Pancreas (tissue), 10 donors: ENCODE results near the gene SLC25A1. TPM values are rescaled to one million over a fixed set of nuclear protein-coding genes. Genes with fewer than 3 reads are reported as not detected.

Source experiments
- ATAC-seq, 4 donors: fragments of 200-7000 bp; cut with Tn5 transposase; one replicate each; pipeline versions ENCODE4 v1.8.0 to v1.9.1; 2020; ENCODE audit warnings: mild to moderate bottlenecking in 4 of 4, moderate library complexity in 4 of 4
- DNase-seq, 6 donors: peaks; one replicate each; pipeline ENCODE4 v3.0.0-alpha.2; 2020
- FAIRE-seq: peaks from 2 replicates; lab custom pipeline; 2012; peaks lifted over from hg19 to GRCh38; lab: Jason Lieb, UNC
- H3K27ac ChIP-seq, 4 donors: fragments of 200-600 bp; sonication (generic); 1 replicate in 3 of 4; 2 replicates in 1 of 4; pipeline versions ENCODE4 v1.5.0 to v1.8.0; 2020
- H3K27me3 ChIP-seq, 4 donors: fragments of 200-600 bp; one replicate each; pipeline ENCODE4 v1.8.0; 2021
- H3K36me3 ChIP-seq, 3 donors: fragments of 200-600 bp; sonication (generic) in 1 of 3; one replicate each; pipeline versions ENCODE4 v1.5.0 to v1.8.0; 2020 to 2021
- H3K4me1 ChIP-seq, 3 donors: fragments of 200-600 bp; one replicate each; pipeline ENCODE4 v1.8.0; 2021
- H3K4me3 ChIP-seq, 4 donors: fragments of 200-600 bp; sonication (generic) in 2 of 4; one replicate each; pipeline versions ENCODE4 v1.5.0 to v1.8.0; 2020 to 2021
- H3K9me3 ChIP-seq, 4 donors: fragments of 200-600 bp; one replicate each; pipeline ENCODE4 v1.8.0; 2021
- CTCF ChIP-seq, 4 donors: fragments of 200-600 bp; sonication (generic) in 3 of 4; IDR thresholded peaks; one replicate each; pipeline versions ENCODE4 v1.5.0 to v1.8.0; 2021; ENCODE audit warnings: antibody characterized with exemption in 4 of 4
- WGBS, 2 donors: extraction: QIAGEN DNeasy Blood & Tissue Kit; methylation state at CpG; one replicate each; pipeline ENCODE4 v1.1.7; 2013; 5-methylcytosine and 5-hydroxymethylcytosine counted together
- intact Hi-C, 3 donors: fragments of 100-400 bp; cut with DNase I; formaldehyde crosslinking; loops; one replicate each; pipeline versions ENCODE4 v1.11.1 to v1.14.2; 2022
- polyA plus RNA-seq, 2 donors: library from polyadenylated mRNA; stranded (reverse); fragments of 200-250 nt; gene quantifications; one replicate each; pipeline ENCODE4 v1.2.3, GENCODE V29; 2013
- total RNA-seq, 6 donors: library from RNA; stranded (reverse); fragmentation: NEBNext Ultra II Directional in 4 of 6; extraction: Animal tissue kit (Norgen Biotek cat#: 25700) in 4 of 6; gene quantifications; one replicate each; pipeline versions ENCODE4 v1.2.1 to v1.2.4, GENCODE V29; 2021 to 2023
- donor health status: healthy with polysubstance abuse.
- donor health status: DM: no; HTN: no; CAD: no; lungs with moderate emphysema.
- donor health status: DM: no; HTN: no; CAD: no.
- donor health status: control.
- donor health status: control.
- donor health status: Bipolar disorder and iron deficiency.
- donor health status: DM: yes; HTN: yes; CAD: no.
- donor health status: DM: no; HTN: no; CAD: no.
- donor health status: DM: no; HTN: no; CAD: no.
- donor health status: DM: yes; HTN: yes; CAD: no.

Gene SLC25A1
- total and polyA plus RNA-seq, 8 donors, result 29.3 to 43.9 (median 35.9) TPM

- ATAC-seq (no peak), DNase-seq (no peak), FAIRE-seq (no peak)
- peaks cover 0 to 4% (median 0%) of the 10 kb centered on the region in 3 donors for H3K36me3 ChIP-seq
- intact Hi-C loops, result loop anchor here in 1 of 3 donors (10.0 kb wide), 2 partner anchors 90 to 130 kb away; partner anchors contain the start of gene TSSK2
- no peak overlapping the region for H3K27ac ChIP-seq
- H3K27me3 ChIP-seq, result no peaks in the 10 kb centered on the region
- TF ChIP-seq CTCF (IDR thresholded peaks at IDR 0.05), result no peak
- H3K4me3 ChIP-seq, result no peak overlapping the region
- 87 to 93% methylated on average over 7 of the region's 7 CpGs for WGBS, 2 donors
- no peaks in the 10 kb centered on the region for H3K9me3 ChIP-seq
- no peaks in the 10 kb centered on the region for H3K4me1 ChIP-seq
Measured at GRCh38 chr22:19224985-19225384, 46.4 kb upstream of the SLC25A1 start.

GRCh38 chr22:19224557-19224956 is 46.0 kb upstream of the SLC25A1 start:
- FAIRE-seq (no peak), DNase-seq (no peak), ATAC-seq (no peak)
- intact Hi-C loops, result loop anchor here in 1 of 3 donors (10.0 kb wide), 2 partner anchors 90 to 130 kb away; partner anchors contain the start of gene TSSK2
- H3K4me1 ChIP-seq, result no peaks in the 10 kb centered on the region
- no peak for TF ChIP-seq CTCF (IDR thresholded peaks at IDR 0.05)
- no peaks in the 10 kb centered on the region for H3K27me3 ChIP-seq
- H3K9me3 ChIP-seq, result no peaks in the 10 kb centered on the region
- WGBS, 2 donors, result 71 to 86% methylated on average over 4 to 5 of the region's 5 CpGs
- H3K36me3 ChIP-seq, result peaks cover 0 to 4% (median 0%) of the 10 kb centered on the region in 3 donors
- no peak overlapping the region for H3K27ac ChIP-seq
- H3K4me3 ChIP-seq, result no peak overlapping the region

- intact Hi-C loops, result loop anchor here in 1 of 3 donors (10.0 kb wide), 2 partner anchors 89 to 131 kb away; partner anchors contain the start of gene TSSK2
- FAIRE-seq (no peak), DNase-seq (no peak), ATAC-seq (no peak)
- no peaks in the 10 kb centered on the region for H3K27me3 ChIP-seq
- peaks cover 0 to 4% (median 0%) of the 10 kb centered on the region in 3 donors for H3K36me3 ChIP-seq
- no peaks in the 10 kb centered on the region for H3K4me1 ChIP-seq
- WGBS, 2 donors, result 83 to 84% methylated on average over 6 of the region's 6 CpGs
- no peaks in the 10 kb centered on the region for H3K9me3 ChIP-seq
- TF ChIP-seq CTCF (IDR thresholded peaks at IDR 0.05), result no peak
- H3K27ac ChIP-seq, result no peak overlapping the region
- no peak overlapping the region for H3K4me3 ChIP-seq
Measured at GRCh38 chr22:19223617-19224016, 45.1 kb upstream of the SLC25A1 start.

- DNase-seq, result no peak
- Histone ChIP-seq H3K27ac (no peak overlapping the region), H3K36me3 (peaks cover 0 to 4% (median 0%) of the 10 kb centered on the region in 3 donors), H3K4me3 (no peak overlapping the region), H3K9me3 (no peaks in the 10 kb centered on the region), H3K27me3 (no peaks in the 10 kb centered on the region), H3K4me1 (no peaks in the 10 kb centered on the region)
- 82 to 91% methylated on average over 9 of the region's 9 CpGs for WGBS, 2 donors
- FAIRE-seq, result no peak
- TF ChIP-seq CTCF (IDR thresholded peaks at IDR 0.05), result no peak
- no peak for ATAC-seq
- intact Hi-C loops, result loop anchor here in 1 of 3 donors (10.0 kb wide), 2 partner anchors 88 to 132 kb away; partner anchors contain the start of gene TSSK2
Measured at GRCh38 chr22:19223110-19223509, 44.6 kb upstream of the SLC25A1 start.
